ENCODE data around the gene DPP6. TPM values are rescaled to one million over a fixed set of nuclear protein-coding genes. Genes with fewer than 3 reads are reported as not detected.

The DPP6 gene
- total and polyA plus RNA-seq, 2 experiments from 2014 or later, result not detected

DNA sequence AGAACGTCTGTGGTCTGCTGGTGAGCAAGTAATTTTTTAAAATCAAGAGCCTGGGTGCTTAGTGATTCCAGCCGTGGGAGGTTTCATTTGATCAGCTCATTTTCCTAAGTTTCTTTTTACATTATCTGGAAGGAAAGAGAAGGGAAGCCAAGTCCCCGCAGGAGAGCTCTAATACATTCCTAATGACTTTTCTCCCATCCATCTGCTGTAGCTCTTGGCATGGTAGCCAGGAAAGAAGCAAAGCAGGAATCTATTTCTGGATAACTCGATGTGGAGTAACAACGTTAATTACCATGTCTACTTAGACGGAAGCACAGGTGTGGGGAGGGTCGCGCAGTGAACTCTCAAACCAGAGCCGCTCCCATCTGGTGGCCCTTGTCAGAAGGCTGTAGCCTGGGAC is 828.8 kb downstream of the DPP6 start:
- no peaks in the 10 kb centered on the region for H3K27me3 ChIP-seq (ENCODE audit: insufficient read depth)
- no peak overlapping the region for H3K27ac ChIP-seq (ENCODE audit: low read depth)
- H4K20me1 ChIP-seq (replicated peaks; ENCODE audit: insufficient read depth), result no peaks in the 10 kb centered on the region
- no peaks in the 10 kb centered on the region for H3K9me2 ChIP-seq (ENCODE audit: insufficient read depth)
- no peak overlapping the region for H2AFZ ChIP-seq
- H3K4me1 ChIP-seq (ENCODE audit: insufficient read depth), result no peaks in the 10 kb centered on the region
- Mint-ChIP-seq H3K27ac (no peak overlapping the region), H3K36me3 (ENCODE audit: low read depth) (no peaks in the 10 kb centered on the region; the same call in 2 of the 3 replicates), H3K9me3 (no peaks in the 10 kb centered on the region), H3K4me1 (peaks cover 2% of the 10 kb centered on the region; the same call in 1 of the 3 replicates), H3K27me3 (ENCODE audit: insufficient read depth, low read depth, poor library complexity) (no peaks in the 10 kb centered on the region), H3K4me3 (no peak overlapping the region)
- no peak for DNase-seq (ENCODE audit: low spot score)
- H3K4me2 ChIP-seq, result no peak overlapping the region
- H3K4me3 ChIP-seq, result no peak overlapping the region
- H3F3A ChIP-seq (replicated peaks; ENCODE audit: low read depth), result peaks cover 5% of the 10 kb centered on the region
- no peaks in the 10 kb centered on the region for H3K79me2 ChIP-seq (replicated peaks; ENCODE audit: insufficient read depth)
- TF ChIP-seq NANOG (IDR thresholded peaks at IDR 0.05; ENCODE audit: borderline replicate concordance), result no peak
- TF ChIP-seq ZNF331 (CRISPR knock-in tag; IDR thresholded peaks at IDR 0.05; ENCODE audit: low read depth), result no peak
- TF ChIP-seq ZNF114 (CRISPR knock-in tag; IDR thresholded peaks at IDR 0.05), result no peak
- no peak for TF ChIP-seq JUNB (IDR thresholded peaks at IDR 0.05; ENCODE audit: unreplicated experiment)
- TF ChIP-seq, protein P1, sequence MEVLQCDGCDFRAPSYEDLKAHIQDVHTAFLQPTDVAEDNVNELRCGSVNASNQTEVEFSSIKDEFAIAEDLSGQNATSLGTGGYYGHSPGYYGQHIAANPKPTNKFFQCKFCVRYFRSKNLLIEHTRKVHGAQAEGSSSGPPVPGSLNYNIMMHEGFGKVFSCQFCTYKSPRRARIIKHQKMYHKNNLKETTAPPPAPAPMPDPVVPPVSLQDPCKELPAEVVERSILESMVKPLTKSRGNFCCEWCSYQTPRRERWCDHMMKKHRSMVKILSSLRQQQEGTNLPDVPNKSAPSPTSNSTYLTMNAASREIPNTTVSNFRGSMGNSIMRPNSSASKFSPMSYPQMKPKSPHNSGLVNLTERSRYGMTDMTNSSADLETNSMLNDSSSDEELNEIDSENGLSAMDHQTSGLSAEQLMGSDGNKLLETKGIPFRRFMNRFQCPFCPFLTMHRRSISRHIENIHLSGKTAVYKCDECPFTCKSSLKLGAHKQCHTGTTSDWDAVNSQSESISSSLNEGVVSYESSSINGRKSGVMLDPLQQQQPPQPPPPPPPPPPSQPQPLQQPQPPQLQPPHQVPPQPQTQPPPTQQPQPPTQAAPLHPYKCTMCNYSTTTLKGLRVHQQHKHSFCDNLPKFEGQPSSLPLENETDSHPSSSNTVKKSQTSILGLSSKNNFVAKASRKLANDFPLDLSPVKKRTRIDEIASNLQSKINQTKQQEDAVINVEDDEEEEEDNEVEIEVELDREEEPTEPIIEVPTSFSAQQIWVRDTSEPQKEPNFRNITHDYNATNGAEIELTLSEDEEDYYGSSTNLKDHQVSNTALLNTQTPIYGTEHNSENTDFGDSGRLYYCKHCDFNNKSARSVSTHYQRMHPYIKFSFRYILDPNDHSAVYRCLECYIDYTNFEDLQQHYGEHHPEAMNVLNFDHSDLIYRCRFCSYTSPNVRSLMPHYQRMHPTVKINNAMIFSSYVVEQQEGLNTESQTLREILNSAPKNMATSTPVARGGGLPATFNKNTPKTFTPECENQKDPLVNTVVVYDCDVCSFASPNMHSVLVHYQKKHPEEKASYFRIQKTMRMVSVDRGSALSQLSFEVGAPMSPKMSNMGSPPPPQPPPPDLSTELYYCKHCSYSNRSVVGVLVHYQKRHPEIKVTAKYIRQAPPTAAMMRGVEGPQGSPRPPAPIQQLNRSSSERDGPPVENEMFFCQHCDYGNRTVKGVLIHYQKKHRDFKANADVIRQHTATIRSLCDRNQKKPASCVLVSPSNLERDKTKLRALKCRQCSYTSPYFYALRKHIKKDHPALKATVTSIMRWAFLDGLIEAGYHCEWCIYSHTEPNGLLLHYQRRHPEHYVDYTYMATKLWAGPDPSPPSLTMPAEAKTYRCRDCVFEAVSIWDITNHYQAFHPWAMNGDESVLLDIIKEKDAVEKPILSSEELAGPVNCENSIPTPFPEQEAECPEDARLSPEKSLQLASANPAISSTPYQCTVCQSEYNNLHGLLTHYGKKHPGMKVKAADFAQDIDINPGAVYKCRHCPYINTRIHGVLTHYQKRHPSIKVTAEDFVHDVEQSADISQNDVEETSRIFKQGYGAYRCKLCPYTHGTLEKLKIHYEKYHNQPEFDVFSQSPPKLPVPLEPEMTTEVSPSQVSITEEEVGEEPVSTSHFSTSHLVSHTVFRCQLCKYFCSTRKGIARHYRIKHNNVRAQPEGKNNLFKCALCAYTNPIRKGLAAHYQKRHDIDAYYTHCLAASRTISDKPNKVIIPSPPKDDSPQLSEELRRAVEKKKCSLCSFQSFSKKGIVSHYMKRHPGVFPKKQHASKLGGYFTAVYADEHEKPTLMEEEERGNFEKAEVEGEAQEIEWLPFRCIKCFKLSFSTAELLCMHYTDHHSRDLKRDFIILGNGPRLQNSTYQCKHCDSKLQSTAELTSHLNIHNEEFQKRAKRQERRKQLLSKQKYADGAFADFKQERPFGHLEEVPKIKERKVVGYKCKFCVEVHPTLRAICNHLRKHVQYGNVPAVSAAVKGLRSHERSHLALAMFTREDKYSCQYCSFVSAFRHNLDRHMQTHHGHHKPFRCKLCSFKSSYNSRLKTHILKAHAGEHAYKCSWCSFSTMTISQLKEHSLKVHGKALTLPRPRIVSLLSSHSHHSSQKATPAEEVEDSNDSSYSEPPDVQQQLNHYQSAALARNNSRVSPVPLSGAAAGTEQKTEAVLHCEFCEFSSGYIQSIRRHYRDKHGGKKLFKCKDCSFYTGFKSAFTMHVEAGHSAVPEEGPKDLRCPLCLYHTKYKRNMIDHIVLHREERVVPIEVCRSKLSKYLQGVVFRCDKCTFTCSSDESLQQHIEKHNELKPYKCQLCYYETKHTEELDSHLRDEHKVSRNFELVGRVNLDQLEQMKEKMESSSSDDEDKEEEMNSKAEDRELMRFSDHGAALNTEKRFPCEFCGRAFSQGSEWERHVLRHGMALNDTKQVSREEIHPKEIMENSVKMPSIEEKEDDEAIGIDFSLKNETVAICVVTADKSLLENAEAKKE (CRISPR knock-in tag; IDR thresholded peaks at IDR 0.05), result no peak
- TF ChIP-seq, protein P2, sequence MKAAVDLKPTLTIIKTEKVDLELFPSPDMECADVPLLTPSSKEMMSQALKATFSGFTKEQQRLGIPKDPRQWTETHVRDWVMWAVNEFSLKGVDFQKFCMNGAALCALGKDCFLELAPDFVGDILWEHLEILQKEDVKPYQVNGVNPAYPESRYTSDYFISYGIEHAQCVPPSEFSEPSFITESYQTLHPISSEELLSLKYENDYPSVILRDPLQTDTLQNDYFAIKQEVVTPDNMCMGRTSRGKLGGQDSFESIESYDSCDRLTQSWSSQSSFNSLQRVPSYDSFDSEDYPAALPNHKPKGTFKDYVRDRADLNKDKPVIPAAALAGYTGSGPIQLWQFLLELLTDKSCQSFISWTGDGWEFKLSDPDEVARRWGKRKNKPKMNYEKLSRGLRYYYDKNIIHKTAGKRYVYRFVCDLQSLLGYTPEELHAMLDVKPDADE (IDR thresholded peaks at IDR 0.05), result no peak
- no peak for TF ChIP-seq POLR2AphosphoS5 (IDR thresholded peaks at IDR 0.05; ENCODE audit: low read depth)
- H3K36me3 ChIP-seq (ENCODE audit: insufficient read depth), result no peaks in the 10 kb centered on the region
- no peak for ATAC-seq
